Measurements from ENCODE around the gene AKNA. TPM values are rescaled to one million over a fixed set of nuclear protein-coding genes. Genes with fewer than 3 reads are reported as not detected.
A peak's percentile ranks its signal among the peaks of the same experiment; 100 is the strongest.

Gene AKNA
- total RNA-seq, 2 donors from 2014 or later, result 263 to 323 TPM

- Mint-ChIP-seq H3K27me3 (no peaks in the 10 kb centered on the region), H3K4me1 (peaks cover 81% of the 10 kb centered on the region), H3K27ac (peak overlapping the region; percentile 99), H3K4me3 (peak overlapping the region; percentile 100), H3K36me3 (ENCODE audit: low read depth) (peaks cover 25% of the 10 kb centered on the region)
- no peak for ATAC-seq
- H3K9me3 ChIP-seq (ENCODE audit: control insufficient read depth, low read length, poor library complexity, severe bottlenecking), result no peaks in the 10 kb centered on the region
- no peak for DNase-seq
Measured at GRCh38 chr9:114386886-114387679, 699 bp downstream of the AKNA start.

- Mint-ChIP-seq H3K4me1 (peaks cover 82% of the 10 kb centered on the region), H3K4me3 (peak overlapping the region; percentile 100), H3K36me3 (ENCODE audit: low read depth) (peaks cover 25% of the 10 kb centered on the region), H3K27ac (peak overlapping the region; percentile 99), H3K27me3 (no peaks in the 10 kb centered on the region)
- DNase-seq (no peak), ATAC-seq (no peak)
- no peaks in the 10 kb centered on the region for H3K9me3 ChIP-seq (ENCODE audit: control insufficient read depth, low read length, poor library complexity, severe bottlenecking)
Measured at GRCh38 chr9:114386361-114386885, 1.4 kb downstream of the AKNA start.

- ATAC-seq, result peak; percentile 84
- Mint-ChIP-seq H3K4me3 (peak overlapping the region; percentile 100), H3K27me3 (no peaks in the 10 kb centered on the region), H3K4me1 (peaks cover 77% of the 10 kb centered on the region), H3K27ac (peak overlapping the region; percentile 99), H3K36me3 (ENCODE audit: low read depth) (peaks cover 25% of the 10 kb centered on the region)
- H3K9me3 ChIP-seq (ENCODE audit: control insufficient read depth, low read length, poor library complexity, severe bottlenecking), result no peaks in the 10 kb centered on the region
- peak; percentile 64 to 81 (median 76) for DNase-seq
Measured at GRCh38 chr9:114385397-114386181, 2.2 kb downstream of the AKNA start.

GRCh38 chr9:114384836-114385396 lies 2.9 kb downstream of the AKNA start:
- no peak for DNase-seq
- H3K36me3 Mint-ChIP-seq (ENCODE audit: low read depth), result peaks cover 25% of the 10 kb centered on the region
- H3K4me1 Mint-ChIP-seq, result peaks cover 74% of the 10 kb centered on the region
- H3K9me3 ChIP-seq (ENCODE audit: control insufficient read depth, low read length, poor library complexity, severe bottlenecking), result no peaks in the 10 kb centered on the region
- H3K4me3 Mint-ChIP-seq, result peak overlapping the region; percentile 100
- peak overlapping the region; percentile 99 for H3K27ac Mint-ChIP-seq
- no peak for ATAC-seq
- no peaks in the 10 kb centered on the region for H3K27me3 Mint-ChIP-seq

DNA sequence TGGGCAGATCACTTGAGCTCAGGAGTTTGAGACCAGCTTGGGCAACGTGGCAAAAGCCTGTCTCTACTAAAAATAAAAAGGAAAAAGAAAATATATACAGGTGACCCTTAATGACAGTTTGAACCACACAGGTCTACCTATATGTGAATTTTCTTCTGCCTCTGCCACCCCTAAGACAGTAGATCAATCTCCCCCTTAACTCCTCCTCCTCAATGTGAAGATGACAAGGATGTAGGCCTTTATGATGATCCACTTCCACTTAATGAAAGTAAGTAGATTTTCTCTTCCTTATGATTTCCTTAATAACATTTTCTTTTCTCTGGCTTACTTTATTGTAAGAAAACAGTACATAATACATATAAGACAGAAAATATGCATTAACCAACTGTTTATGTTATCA lies 3.4 kb downstream of the AKNA start:
- Mint-ChIP-seq H3K4me3 (peak overlapping the region; percentile 100), H3K36me3 (ENCODE audit: low read depth) (peaks cover 25% of the 10 kb centered on the region), H3K27ac (peak overlapping the region; percentile 99), H3K4me1 (peaks cover 71% of the 10 kb centered on the region), H3K27me3 (no peaks in the 10 kb centered on the region)
- no peaks in the 10 kb centered on the region for H3K9me3 ChIP-seq (ENCODE audit: control insufficient read depth, low read length, poor library complexity, severe bottlenecking)
- no peak for ATAC-seq
- no peak for DNase-seq

GRCh38 chr9:114383521-114384231 lies 4.1 kb downstream of the AKNA start:
- Mint-ChIP-seq H3K4me1 (peaks cover 70% of the 10 kb centered on the region), H3K27ac (peak overlapping the region; percentile 99), H3K4me3 (peak overlapping the region; percentile 100), H3K36me3 (ENCODE audit: low read depth) (peaks cover 25% of the 10 kb centered on the region), H3K27me3 (no peaks in the 10 kb centered on the region)
- DNase-seq, result no peak
- no peak for ATAC-seq
- no peaks in the 10 kb centered on the region for H3K9me3 ChIP-seq (ENCODE audit: control insufficient read depth, low read length, poor library complexity, severe bottlenecking)

GRCh38 chr9:114382699-114383520 lies 4.9 kb downstream of the AKNA start:
- DNase-seq, result peak; percentile 65 to 79 (median 71)
- ATAC-seq, result peak; percentile 61
- peak overlapping the region; percentile 99 for H3K27ac Mint-ChIP-seq

GRCh38 chr9:114378883-114379282 lies 8.9 kb downstream of the AKNA start:
- H3K4me3 Mint-ChIP-seq, result peak overlapping the region; percentile 85

More at GRCh38 chr9:114382699-114383520, 4.9 kb downstream of the AKNA start:
- H3K4me1 Mint-ChIP-seq, result peaks cover 71% of the 10 kb centered on the region
- H3K4me3 Mint-ChIP-seq, result peak overlapping the region; percentile 100
- peaks cover 29% of the 10 kb centered on the region for H3K36me3 Mint-ChIP-seq (ENCODE audit: low read depth)
- no peaks in the 10 kb centered on the region for H3K27me3 Mint-ChIP-seq
- no peaks in the 10 kb centered on the region for H3K9me3 ChIP-seq (ENCODE audit: control insufficient read depth, low read length, poor library complexity, severe bottlenecking)

DNA sequence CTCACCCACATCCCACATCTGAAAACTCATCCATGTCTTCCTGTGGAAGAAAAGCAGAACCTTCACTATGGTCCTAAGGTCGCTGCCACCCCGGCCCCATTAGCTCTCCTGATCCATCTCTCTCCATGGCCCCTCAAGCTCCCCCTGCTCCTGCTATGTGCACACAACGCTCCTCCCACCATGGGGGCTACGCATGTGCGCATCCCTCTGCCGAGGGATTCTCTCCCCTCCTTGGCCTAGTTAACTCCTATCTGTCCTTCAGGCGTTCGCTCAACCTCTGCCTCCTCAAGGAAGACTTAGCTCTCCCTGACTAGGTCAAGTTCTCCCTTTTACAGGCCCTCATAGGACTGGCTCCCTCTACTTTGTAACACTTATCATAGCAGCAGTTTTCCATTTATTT lies 9.8 kb downstream of the AKNA start:
- peak overlapping the region; percentile 85 for H3K4me3 Mint-ChIP-seq
- no peaks in the 10 kb centered on the region for H3K27me3 Mint-ChIP-seq
- no peaks in the 10 kb centered on the region for H3K9me3 ChIP-seq (ENCODE audit: control insufficient read depth, low read length, poor library complexity, severe bottlenecking)
- peaks cover 73% of the 10 kb centered on the region for H3K4me1 Mint-ChIP-seq
- peaks cover 20% of the 10 kb centered on the region for H3K36me3 Mint-ChIP-seq (ENCODE audit: low read depth)
- ATAC-seq (no peak), DNase-seq (no peak)
- peak overlapping the region; percentile 99 for H3K27ac Mint-ChIP-seq

More at GRCh38 chr9:114378883-114379282, 8.9 kb downstream of the AKNA start:
- H3K9me3 ChIP-seq (ENCODE audit: control insufficient read depth, low read length, poor library complexity, severe bottlenecking), result no peaks in the 10 kb centered on the region
- Mint-ChIP-seq H3K27ac (peak overlapping the region; percentile 99), H3K4me1 (peaks cover 72% of the 10 kb centered on the region), H3K27me3 (no peaks in the 10 kb centered on the region), H3K36me3 (ENCODE audit: low read depth) (peaks cover 23% of the 10 kb centered on the region)
- ATAC-seq (no peak), DNase-seq (no peak)

GRCh38 chr9:114376586-114377445 lies 11.0 kb downstream of the AKNA start:
- ATAC-seq, result no peak
- Mint-ChIP-seq H3K4me3 (peak overlapping the region; percentile 45), H3K27ac (peak overlapping the region; percentile 99), H3K36me3 (ENCODE audit: low read depth) (peaks cover 15% of the 10 kb centered on the region), H3K4me1 (peaks cover 72% of the 10 kb centered on the region), H3K27me3 (no peaks in the 10 kb centered on the region)
- no peak for DNase-seq
- no peaks in the 10 kb centered on the region for H3K9me3 ChIP-seq (ENCODE audit: control insufficient read depth, low read length, poor library complexity, severe bottlenecking)

- no peak for DNase-seq
- peaks cover 78% of the 10 kb centered on the region for H3K4me1 Mint-ChIP-seq
- peak overlapping the region; percentile 86 for H3K4me3 Mint-ChIP-seq
Measured at GRCh38 chr9:114375386-114376175, 12.2 kb downstream of the AKNA start.

More at GRCh38 chr9:114375386-114376175, 12.2 kb downstream of the AKNA start:
- ATAC-seq, result no peak
- Mint-ChIP-seq H3K36me3 (ENCODE audit: low read depth) (peaks cover 15% of the 10 kb centered on the region), H3K27ac (peak overlapping the region; percentile 84), H3K27me3 (no peaks in the 10 kb centered on the region)
- H3K9me3 ChIP-seq (ENCODE audit: control insufficient read depth, low read length, poor library complexity, severe bottlenecking), result no peaks in the 10 kb centered on the region

Data from T-helper 17 cell (primary cell).